SK-N-SH (cell line): ENCODE results near the gene ACD. TPM values are rescaled to one million over a fixed set of nuclear protein-coding genes. Genes with fewer than 3 reads are reported as not detected.

ENCODE experiments used
- CTCF ChIA-PET: fragments of 300-600, 350-600 bp; formaldehyde crosslinking; extraction: SDS; loops from one replicate; lab custom pipeline; 2021; lab: Yijun Ruan, JAX
- POLR2A ChIA-PET: fragments of 350-600 bp; sonication (Branson Sonifier 250); formaldehyde crosslinking; extraction: SDS; loops from one replicate; lab custom pipeline; 2020; ENCODE audit warnings: antibody characterized with exemption, inconsistent platforms; lab: Yijun Ruan, JAX
- DNase-seq: peaks from one replicate; pipeline ENCODE4 v3.0.0; 2012
- H2AFZ ChIP-seq: fragments of 200-600 bp; sonication (generic); 2 replicates; pipeline ENCODE4 v1.8.1; 2016; ENCODE audit warnings: antibody characterized with exemption, mild to moderate bottlenecking, low read depth
- H3F3A ChIP-seq: fragments of 200-600 bp; sonication (generic); replicated peaks from 2 replicates; pipeline ENCODE3; 2016; ENCODE audit warnings: antibody characterized with exemption, mild to moderate bottlenecking; ENCODE audit not compliant: insufficient read depth
- H3K27ac ChIP-seq, 2 experiments: fragments of 200-500 bp in 1 of 2; fragments of 200-600 bp in 1 of 2; sonication (Bioruptor generic) in 1 of 2; sonication (generic), shearing (Covaris generic) in 1 of 2; 2 replicates each; pipeline versions ENCODE4 v1.5.1 to v1.6.1; 2014 to 2016; ENCODE audit warnings: low read depth in 2 of 2, inconsistent platforms in 1 of 2, low read length in 1 of 2, mild to moderate bottlenecking in 1 of 2, mixed read lengths in 1 of 2
- H3K27me3 ChIP-seq: fragments of 200-600 bp; sonication (generic), shearing (Covaris generic); 2 replicates; pipeline ENCODE4 v1.6.1; 2016; ENCODE audit warnings: mixed run types; ENCODE audit not compliant: insufficient read depth
- H3K36me3 ChIP-seq, 2 experiments: fragments of 200-500 bp in 1 of 2; fragments of 200-600 bp in 1 of 2; sonication (Bioruptor generic) in 1 of 2; sonication (generic) in 1 of 2; replicated peaks in 1 of 2; 2 replicates each; pipeline versions ENCODE3 to v1.5.1; 2014 to 2016; ENCODE audit warnings: low read length in 1 of 2, mild to moderate bottlenecking in 1 of 2; ENCODE audit not compliant: insufficient read depth in 2 of 2, control insufficient read depth in 1 of 2
- H3K4me1 ChIP-seq, 2 experiments: fragments of 200-500 bp in 1 of 2; fragments of 200-600 bp in 1 of 2; sonication (Bioruptor generic) in 1 of 2; sonication (generic), shearing (Covaris generic) in 1 of 2; 2 replicates each; pipeline versions ENCODE4 v1.5.1 to v1.6.1; 2014 to 2016; ENCODE audit warnings: low read depth in 1 of 2, low read length in 1 of 2, mixed run types in 1 of 2; ENCODE audit not compliant: insufficient read depth in 2 of 2, control insufficient read depth in 1 of 2
- H3K4me2 ChIP-seq: fragments of 200-600 bp; sonication (generic), shearing (Covaris generic); 2 replicates; pipeline ENCODE4 v1.6.1; 2017; ENCODE audit warnings: mixed run types
- H3K4me3 ChIP-seq, 2 experiments: fragments of 200-500 bp in 1 of 2; fragments of 200-600 bp in 1 of 2; sonication (Bioruptor generic) in 1 of 2; sonication (generic), shearing (Covaris generic) in 1 of 2; 2 replicates each; pipeline versions ENCODE4 v1.5.1 to v1.8.1; 2014 to 2016; ENCODE audit warnings: low read depth in 2 of 2, inconsistent platforms in 1 of 2, low read length in 1 of 2, mild to moderate bottlenecking in 1 of 2, mixed read lengths in 1 of 2, moderate library complexity in 1 of 2
- H3K79me2 ChIP-seq: fragments of 200-600 bp; sonication (generic); 2 replicates; pipeline ENCODE4 v1.8.1; 2017; ENCODE audit warnings: mild to moderate bottlenecking; ENCODE audit not compliant: insufficient read depth
- H3K9ac ChIP-seq: fragments of 200-600 bp; sonication (generic); 2 replicates; pipeline ENCODE4 v1.6.1; 2017; ENCODE audit warnings: mixed run types
- H3K9me2 ChIP-seq: fragments of 200-600 bp; sonication (generic); 2 replicates; pipeline ENCODE4 v1.6.1; 2017; ENCODE audit warnings: mixed run types
- H3K9me3 ChIP-seq: fragments of 200-600 bp; sonication (generic); 2 replicates; pipeline ENCODE4 v1.6.1; 2017; ENCODE audit warnings: mixed run types, mild to moderate bottlenecking, moderate library complexity
- H4K20me1 ChIP-seq: fragments of 200-600 bp; sonication (generic); 2 replicates; pipeline ENCODE4 v1.6.1; 2017; ENCODE audit warnings: mild to moderate bottlenecking, mixed run types; ENCODE audit not compliant: insufficient read depth
- EP300 ChIP-seq, 2 experiments: IDR thresholded peaks; 2 replicates each; pipeline versions ENCODE4 v1.4.0 to v1.6.1; 2012; ENCODE audit warnings: borderline replicate concordance in 1 of 2, low read depth in 1 of 2, low read length in 1 of 2
- EZH2phosphoT487 ChIP-seq: fragments of 200-600 bp; sonication (generic); IDR thresholded peaks from 2 replicates; pipeline ENCODE4 v1.6.1; 2017; ENCODE audit warnings: low read depth, mixed run types, mild to moderate bottlenecking, antibody characterized with exemption, moderate library complexity, borderline replicate concordance
- FOSL2 ChIP-seq: IDR thresholded peaks from 2 replicates; pipeline ENCODE4 v1.4.0; 2012; ENCODE audit warnings: low read depth, mild to moderate bottlenecking, moderate library complexity, borderline replicate concordance
- FOXM1 ChIP-seq: IDR thresholded peaks from 2 replicates; pipeline ENCODE4 v1.4.0; 2012; ENCODE audit warnings: low read depth, mild to moderate bottlenecking
- GABPA ChIP-seq: IDR thresholded peaks from 2 replicates; pipeline ENCODE4 v1.4.0; 2012; ENCODE audit warnings: low read depth, mild to moderate bottlenecking
- GATA2 ChIP-seq: sonication (generic); formaldehyde crosslinking; IDR thresholded peaks from 2 replicates; pipeline ENCODE4 v1.5.0; 2020; ENCODE audit warnings: mild to moderate bottlenecking, missing genetic modification reagents
- MEF2A ChIP-seq: IDR thresholded peaks from 2 replicates; pipeline ENCODE4 v1.4.0; 2012; ENCODE audit warnings: low read depth, borderline replicate concordance
- NRF1 ChIP-seq: IDR thresholded peaks from 2 replicates; pipeline ENCODE4 v1.6.1; 2012; ENCODE audit warnings: low read depth, mild to moderate bottlenecking, low read length
- POLR2AphosphoS5 ChIP-seq: IDR thresholded peaks from 2 replicates; pipeline ENCODE4 v1.6.1; 2012; ENCODE audit warnings: low read depth, low read length
- RAD21 ChIP-seq: IDR thresholded peaks from 2 replicates; pipeline ENCODE4 v1.6.1; 2012; ENCODE audit warnings: mild to moderate bottlenecking, low read length
- RXRA ChIP-seq: IDR thresholded peaks from 2 replicates; pipeline ENCODE4 v1.4.0; 2012; ENCODE audit warnings: low read depth, mild to moderate bottlenecking, borderline replicate concordance
- SMC3 ChIP-seq: IDR thresholded peaks from 2 replicates; pipeline ENCODE4 v1.6.1; 2012; ENCODE audit warnings: low read depth, low read length, improper control_type of control experiment
- TAF1 ChIP-seq: IDR thresholded peaks from 2 replicates; pipeline ENCODE4 v1.6.1; 2012; ENCODE audit warnings: low read depth, mild to moderate bottlenecking, low read length, moderate library complexity, borderline replicate concordance
- TEAD4 ChIP-seq: IDR thresholded peaks from 2 replicates; pipeline ENCODE4 v1.4.0; 2012; ENCODE audit warnings: mild to moderate bottlenecking, borderline replicate concordance; ENCODE audit not compliant: insufficient read depth
- YY1 ChIP-seq: IDR thresholded peaks from 2 replicates; pipeline ENCODE4 v1.4.0; 2012; ENCODE audit warnings: low read depth, mild to moderate bottlenecking
- WGBS: methylation state at CpG from one replicate; pipeline ENCODE4 v1.1.6; 2017; ENCODE audit warnings: low lambda C conversion rate; 5-methylcytosine and 5-hydroxymethylcytosine counted together
- polyA plus RNA-seq, 3 experiments: library from polyadenylated mRNA; depleted of rRNA; stranded (reverse); fragments of >200 nt; gene quantifications; 2 replicates each; pipeline ENCODE4 v1.2.3, GENCODE V29; 2012
- TF ChIP-seq, protein P1 (sequence below): fragments of 150-350 bp; IDR thresholded peaks from 2 replicates; pipeline ENCODE4 v1.6.1; 2017; ENCODE audit warnings: antibody characterized with exemption, low read length, low read depth, borderline replicate concordance
- TF ChIP-seq, protein P2 (sequence below): fragments of 150-350 bp; IDR thresholded peaks from 2 replicates; pipeline ENCODE4 v1.6.1; 2016; ENCODE audit warnings: mild to moderate bottlenecking, low read depth, low read length
- TF ChIP-seq, protein P3 (sequence below): IDR thresholded peaks from 2 replicates; pipeline ENCODE4; 2012
- TF ChIP-seq, protein P4 (sequence below): IDR thresholded peaks from 2 replicates; pipeline ENCODE4 v1.4.0; 2012; ENCODE audit warnings: low read depth

The ACD gene
- polyA plus RNA-seq, 1 of the 3 experiments (the other 2 are of a cell fraction) = 37.8 TPM

DNA sequence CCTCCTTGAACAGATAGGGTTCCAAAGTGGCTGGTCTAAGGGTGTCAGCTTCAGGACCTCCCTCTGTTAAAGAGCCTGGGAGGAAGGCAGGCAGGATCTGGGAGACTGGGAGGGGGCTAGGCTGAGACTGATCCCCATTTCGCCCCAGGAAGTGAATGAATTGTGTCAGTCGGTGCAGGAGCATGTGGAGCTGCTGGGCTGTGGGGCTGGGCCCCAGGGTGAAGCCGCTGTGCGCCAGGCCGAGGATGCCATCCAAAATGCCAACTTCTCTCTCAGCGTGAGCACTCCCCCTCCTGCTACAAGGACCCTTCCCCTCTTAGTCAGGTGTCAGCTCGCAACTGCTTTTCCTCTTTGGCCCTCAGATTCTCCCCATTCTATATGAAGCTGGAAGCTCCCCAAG is 9.0 kb downstream of the ACD start:
- 70% methylated on average over 7 of the region's 7 CpGs for WGBS
- no peaks in the 10 kb centered on the region for H3K27me3 ChIP-seq
- no peak overlapping the region for H3K4me2 ChIP-seq
- H3K27ac ChIP-seq = no peak overlapping the region
- POLR2A ChIA-PET = interaction anchor here (0.9 kb wide), 1 partner anchor 9 kb away, joined by 3 read pairs; the partner anchor contains the start of gene ACD
- DNase-seq = no peak
- no peak overlapping the region for H2AFZ ChIP-seq
- H3K79me2 ChIP-seq = no peaks in the 10 kb centered on the region
- H4K20me1 ChIP-seq = peaks cover 4% of the 10 kb centered on the region; the same call in 1 of the 2 replicates
- no peak overlapping the region for H3K9ac ChIP-seq
- H3K4me3 ChIP-seq = no peak overlapping the region
- H3F3A ChIP-seq = peaks cover 4% of the 10 kb centered on the region
- CTCF ChIA-PET = interaction anchor here (0.8 to 16.5 kb wide), 5 partner anchors 17 to 129 kb away, joined by 3 to 263 read pairs (median 14); partner anchors contain the start of gene CTCF
- peaks cover 0 to 10% of the 10 kb centered on the region in 2 experiments; a peak in 1 of 4 replicates for H3K4me1 ChIP-seq
- H3K36me3 ChIP-seq = no peaks in the 10 kb centered on the region
- H3K9me3 ChIP-seq = no peaks in the 10 kb centered on the region
- no peak for TF ChIP-seq FOXM1
- no peak for TF ChIP-seq YY1
- TF ChIP-seq RAD21 = no peak
- TF ChIP-seq GATA2 (CRISPR knock-in tag) = no peak
- no peak for TF ChIP-seq GABPA
- no peak for TF ChIP-seq SMC3
- no peak for TF ChIP-seq POLR2AphosphoS5
- TF ChIP-seq EP300 (IDR thresholded peaks at IDR 0.05; ENCODE audit: borderline replicate concordance in 1 of 2, low read depth in 1 of 2, low read length in 1 of 2) = no peak
- TF ChIP-seq TEAD4 = no peak
- TF ChIP-seq, protein P1, sequence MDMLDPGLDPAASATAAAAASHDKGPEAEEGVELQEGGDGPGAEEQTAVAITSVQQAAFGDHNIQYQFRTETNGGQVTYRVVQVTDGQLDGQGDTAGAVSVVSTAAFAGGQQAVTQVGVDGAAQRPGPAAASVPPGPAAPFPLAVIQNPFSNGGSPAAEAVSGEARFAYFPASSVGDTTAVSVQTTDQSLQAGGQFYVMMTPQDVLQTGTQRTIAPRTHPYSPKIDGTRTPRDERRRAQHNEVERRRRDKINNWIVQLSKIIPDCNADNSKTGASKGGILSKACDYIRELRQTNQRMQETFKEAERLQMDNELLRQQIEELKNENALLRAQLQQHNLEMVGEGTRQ = no peak
- TF ChIP-seq, protein P2, sequence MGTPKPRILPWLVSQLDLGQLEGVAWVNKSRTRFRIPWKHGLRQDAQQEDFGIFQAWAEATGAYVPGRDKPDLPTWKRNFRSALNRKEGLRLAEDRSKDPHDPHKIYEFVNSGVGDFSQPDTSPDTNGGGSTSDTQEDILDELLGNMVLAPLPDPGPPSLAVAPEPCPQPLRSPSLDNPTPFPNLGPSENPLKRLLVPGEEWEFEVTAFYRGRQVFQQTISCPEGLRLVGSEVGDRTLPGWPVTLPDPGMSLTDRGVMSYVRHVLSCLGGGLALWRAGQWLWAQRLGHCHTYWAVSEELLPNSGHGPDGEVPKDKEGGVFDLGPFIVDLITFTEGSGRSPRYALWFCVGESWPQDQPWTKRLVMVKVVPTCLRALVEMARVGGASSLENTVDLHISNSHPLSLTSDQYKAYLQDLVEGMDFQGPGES = no peak
- TF ChIP-seq RXRA = no peak
- TF ChIP-seq, protein P3, sequence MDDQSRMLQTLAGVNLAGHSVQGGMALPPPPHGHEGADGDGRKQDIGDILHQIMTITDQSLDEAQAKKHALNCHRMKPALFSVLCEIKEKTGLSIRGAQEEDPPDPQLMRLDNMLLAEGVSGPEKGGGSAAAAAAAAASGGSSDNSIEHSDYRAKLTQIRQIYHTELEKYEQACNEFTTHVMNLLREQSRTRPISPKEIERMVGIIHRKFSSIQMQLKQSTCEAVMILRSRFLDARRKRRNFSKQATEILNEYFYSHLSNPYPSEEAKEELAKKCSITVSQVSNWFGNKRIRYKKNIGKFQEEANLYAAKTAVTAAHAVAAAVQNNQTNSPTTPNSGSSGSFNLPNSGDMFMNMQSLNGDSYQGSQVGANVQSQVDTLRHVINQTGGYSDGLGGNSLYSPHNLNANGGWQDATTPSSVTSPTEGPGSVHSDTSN = no peak
- TF ChIP-seq EZH2phosphoT487 = no peak
- no peak for TF ChIP-seq TAF1
- TF ChIP-seq, protein P4, sequence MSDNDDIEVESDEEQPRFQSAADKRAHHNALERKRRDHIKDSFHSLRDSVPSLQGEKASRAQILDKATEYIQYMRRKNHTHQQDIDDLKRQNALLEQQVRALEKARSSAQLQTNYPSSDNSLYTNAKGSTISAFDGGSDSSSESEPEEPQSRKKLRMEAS = no peak
- TF ChIP-seq NRF1 = no peak
- no peak for TF ChIP-seq MEF2A
- TF ChIP-seq FOSL2 = no peak
- no peaks in the 10 kb centered on the region for H3K9me2 ChIP-seq
